ENCODE data around the gene KLHL10. TPM values are rescaled to one million over a fixed set of nuclear protein-coding genes. Genes with fewer than 3 reads are reported as not detected.

Gene KLHL10
- total RNA-seq, result 0.16 and 0.17 TPM in 2 replicates

DNA sequence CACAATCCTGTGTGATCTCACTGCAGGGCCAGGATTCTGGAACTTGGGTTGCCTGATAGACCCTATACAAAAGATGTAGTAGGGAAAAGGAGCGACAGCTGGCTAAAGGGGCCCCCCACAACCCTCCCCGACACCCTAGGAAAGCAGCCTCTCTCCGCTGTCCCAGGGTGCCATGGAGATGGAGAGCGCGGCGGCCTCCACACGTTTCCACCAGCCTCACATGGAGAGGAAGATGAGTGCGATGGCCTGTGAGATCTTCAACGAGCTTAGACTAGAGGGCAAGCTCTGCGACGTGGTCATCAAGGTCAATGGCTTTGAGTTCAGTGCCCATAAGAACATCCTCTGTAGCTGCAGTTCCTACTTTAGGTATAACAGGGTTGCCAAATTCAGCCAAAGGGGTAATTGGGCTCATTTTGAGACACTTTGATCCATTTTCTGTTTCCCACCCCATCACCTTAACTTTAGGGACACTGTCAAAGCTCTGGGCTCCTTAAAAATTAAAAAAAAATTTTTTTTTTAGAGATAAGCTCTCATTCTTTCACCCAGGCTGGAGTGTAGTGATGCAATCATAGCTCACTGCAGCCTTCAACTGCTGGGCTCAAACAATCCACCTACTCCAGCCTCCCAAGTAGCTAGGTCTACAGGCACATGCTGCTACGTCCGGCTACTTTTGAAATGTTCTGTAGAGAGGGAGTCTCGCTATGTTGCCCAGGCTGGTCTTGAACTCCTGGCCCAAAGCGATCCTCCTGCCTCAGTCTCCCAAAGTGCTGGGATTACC lies at the start of gene KLHL10:
Gene KLHL10 (plus strand): TSS at position 65 of the 778 bp plus-strand sequence. CDS start 108 bp downstream, at position 173.

DNA sequence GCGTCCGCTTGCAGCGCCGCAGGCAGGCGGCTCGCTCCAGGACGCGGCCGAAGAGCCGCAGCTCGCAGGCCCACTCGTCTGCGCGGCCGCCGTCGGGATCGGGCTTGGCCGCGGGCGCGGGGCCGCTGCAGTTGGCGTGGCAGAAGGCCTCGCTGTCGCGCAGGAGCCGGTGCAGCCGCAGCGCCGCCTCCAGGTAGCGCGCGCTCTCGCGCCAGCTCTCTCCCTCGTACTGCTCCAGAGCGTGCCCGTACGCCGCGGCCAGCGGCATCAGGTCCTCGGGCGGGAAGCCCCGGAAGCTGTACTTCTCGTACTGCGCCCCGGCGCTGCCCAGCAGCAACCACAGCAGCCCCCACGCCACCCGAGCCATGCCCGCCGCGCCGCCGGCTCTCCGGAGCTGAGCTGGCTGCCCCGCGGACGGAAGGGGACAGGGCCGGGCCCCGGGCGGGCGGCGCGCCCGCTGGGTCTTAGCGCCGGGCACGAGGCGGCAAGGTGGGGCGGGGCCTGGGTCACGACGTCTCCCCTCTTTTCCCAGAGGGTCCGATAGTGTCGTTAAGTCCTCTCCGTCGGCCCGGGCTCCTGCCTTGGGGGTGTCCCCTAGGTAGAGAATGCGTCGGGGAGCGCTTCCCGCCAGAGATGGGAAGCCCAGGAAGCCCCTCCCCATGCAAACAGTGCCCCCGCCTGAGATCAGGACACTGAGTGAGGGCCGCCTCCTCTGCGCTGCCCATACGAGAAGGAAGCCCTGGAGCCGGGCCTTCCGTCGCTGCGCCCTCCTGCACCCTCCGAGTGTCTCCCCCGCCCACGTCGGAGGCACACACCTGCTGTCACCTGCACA lies 25.9 kb upstream of the KLHL10 start, which contains the start of gene P3H4:
Gene P3H4 (minus strand): TSS at position 401 of the 832 bp plus-strand sequence. CDS start 34 bp downstream, at position 367.

DNA sequence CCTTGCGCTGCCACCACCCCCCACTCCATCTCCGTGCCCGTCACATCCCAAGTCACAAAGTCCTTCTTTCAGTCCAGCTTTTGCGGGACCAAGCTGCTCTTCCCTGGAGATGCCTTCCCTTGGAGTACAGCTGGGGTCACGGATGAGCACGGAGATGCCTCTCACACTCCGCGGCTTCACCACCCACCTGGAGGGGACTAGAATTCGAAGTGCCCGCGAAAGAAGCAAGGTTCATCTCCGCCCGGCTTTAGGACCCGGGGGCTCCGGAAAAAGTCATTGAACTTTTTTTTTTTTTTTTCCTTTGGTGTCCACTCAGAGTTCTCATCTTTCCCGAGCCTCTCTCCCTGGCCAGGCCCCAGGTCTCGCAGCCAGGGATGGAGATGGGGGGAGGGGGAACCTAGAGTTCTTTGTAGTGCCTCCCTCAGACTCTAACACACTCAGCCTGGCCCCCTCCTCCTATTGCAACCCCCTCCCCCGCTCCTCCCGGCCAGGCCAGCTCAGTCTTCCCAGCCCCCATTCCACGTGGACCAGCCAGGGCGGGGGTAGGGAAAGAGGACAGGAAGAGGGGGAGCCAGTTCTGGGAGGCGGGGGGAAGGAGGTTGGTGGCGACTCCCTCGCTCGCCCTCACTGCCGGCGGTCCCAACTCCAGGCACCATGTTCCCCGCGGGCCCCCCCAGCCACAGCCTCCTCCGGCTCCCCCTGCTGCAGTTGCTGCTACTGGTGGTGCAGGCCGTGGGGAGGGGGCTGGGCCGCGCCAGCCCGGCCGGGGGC lies 25.1 kb upstream of the KLHL10 start, which contains the start of gene FKBP10:
Gene FKBP10 (plus strand): TSS at position 624 of the 771 bp plus-strand sequence. CDS start 31 bp downstream, at position 655.

DNA sequence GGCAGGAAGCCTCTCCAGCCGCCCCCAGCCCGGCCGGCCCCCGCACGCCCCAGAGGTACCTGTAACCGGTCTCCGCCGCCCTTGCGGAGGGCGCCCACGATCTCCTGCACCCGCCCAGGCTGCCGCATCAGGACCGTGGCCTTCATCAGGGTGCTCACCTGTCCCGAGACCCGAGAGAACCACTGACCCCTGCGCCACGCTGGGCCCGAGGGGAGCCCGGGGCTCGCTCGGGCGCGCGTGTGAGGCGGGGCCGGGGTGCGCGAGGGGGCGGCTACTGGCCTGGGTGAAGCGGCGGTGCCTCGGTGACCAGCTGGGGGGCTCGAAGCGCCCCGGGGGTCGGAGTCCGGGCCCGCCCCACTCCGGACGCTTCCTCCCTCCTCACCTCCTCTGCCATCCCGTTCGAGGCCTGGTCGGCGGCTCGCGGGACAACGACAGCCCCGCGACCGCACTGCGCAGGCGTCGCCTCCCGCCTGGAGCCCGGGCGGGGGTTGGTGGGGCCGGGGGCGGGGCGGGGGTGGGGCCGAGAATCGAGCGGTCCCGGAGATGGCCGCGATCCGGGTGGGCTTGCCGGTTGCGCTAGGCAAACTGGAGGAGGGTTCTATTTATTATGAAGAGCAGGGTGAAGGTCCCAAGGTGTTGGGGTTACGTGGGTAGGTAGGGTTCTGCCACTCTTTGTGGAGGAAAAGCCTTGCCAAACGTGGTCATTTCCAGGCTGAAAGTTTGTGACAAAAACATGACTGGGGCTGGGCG lies 1.6 kb upstream of the KLHL10 start, which contains the start of gene NT5C3B:
Gene NT5C3B (minus strand): TSS at position 433 of the 750 bp plus-strand sequence. CDS start 39 bp downstream, at position 394.

DNA sequence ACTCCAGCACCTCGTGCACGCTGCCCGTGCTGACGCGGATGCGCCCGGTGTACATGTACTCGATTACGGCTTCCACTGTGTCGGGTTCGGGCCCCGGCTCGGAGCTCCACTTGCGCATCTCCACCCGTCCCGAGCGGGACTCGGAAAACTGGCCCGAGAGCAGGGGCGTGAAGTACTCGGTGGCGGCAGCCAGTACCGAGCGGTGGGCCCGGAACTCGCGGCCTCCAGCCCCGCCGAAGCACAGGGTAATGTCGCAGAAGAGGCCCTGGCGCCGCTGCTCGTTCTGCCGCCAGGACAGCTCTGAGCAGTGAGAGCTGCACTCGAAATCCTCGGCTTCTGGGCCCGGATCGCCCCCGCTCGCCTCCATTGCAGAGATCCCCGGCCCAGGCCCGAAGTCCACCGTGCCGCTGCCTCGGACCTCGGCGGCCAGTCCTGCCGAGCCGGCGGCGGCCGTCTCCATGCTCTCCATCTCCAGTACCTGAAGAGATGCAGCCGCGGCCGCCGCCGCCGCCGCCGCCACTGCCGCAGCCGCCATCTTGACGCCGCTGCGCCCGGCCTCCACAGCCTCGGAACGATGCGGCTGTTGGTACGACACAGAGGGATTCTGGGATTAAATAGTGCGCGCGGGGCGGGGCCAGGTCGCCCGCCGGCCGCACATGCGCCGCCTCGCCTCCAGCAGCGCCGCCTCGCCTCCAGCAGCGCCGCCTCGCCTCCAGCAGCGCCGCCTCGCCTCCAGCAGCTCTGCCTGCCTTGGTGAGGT lies 27.4 kb downstream of the KLHL10 start, which contains the start of gene KLHL11:
Gene KLHL11 (minus strand): TSS at position 588 of the 760 bp plus-strand sequence. CDS start 53 bp downstream, at position 535.

Other genes starting within 250 kb of the KLHL10 start
- 1.9 and 13.0 TPM in 2 replicates for gene KRT16, start 225.1 kb upstream of the KLHL10 start, total RNA-seq
- gene KRT17, start 213.2 kb upstream of the KLHL10 start, total RNA-seq, result 4.9 and 35.8 TPM in 2 replicates
- 76.3 and 112 TPM in 2 replicates for gene EIF1, start 148.9 kb upstream of the KLHL10 start, total RNA-seq
- not detected in 2 replicates for gene GAST, start 125.5 kb upstream of the KLHL10 start, total RNA-seq
- under 0.01 and 0.26 TPM in 2 replicates for gene HAP1, start 103.2 kb upstream of the KLHL10 start, total RNA-seq
- 3.0 and 9.5 TPM in 2 replicates for gene JUP, start 51.1 kb upstream of the KLHL10 start, total RNA-seq
- 44.1 and 49.2 TPM in 2 replicates for gene P3H4, start 25.9 kb upstream of the KLHL10 start, total RNA-seq
- 276 and 499 TPM in 2 replicates for gene FKBP10, start 24.8 kb upstream of the KLHL10 start, total RNA-seq
- 73.0 and 90.5 TPM in 2 replicates for gene NT5C3B, start 1.6 kb upstream of the KLHL10 start, total RNA-seq
- gene KLHL11, start 27.6 kb downstream of the KLHL10 start, total RNA-seq, result 19.5 TPM in 2 replicates
- gene ACLY, start 81.1 kb downstream of the KLHL10 start, total RNA-seq, result 107 and 119 TPM in 2 replicates
- 0.26 and 1.1 TPM in 2 replicates for gene ODAD4, start 92.8 kb downstream of the KLHL10 start, total RNA-seq
- 53.4 and 62.3 TPM in 2 replicates for gene CNP, start 129.0 kb downstream of the KLHL10 start, total RNA-seq
- gene DNAJC7, start 179.6 kb downstream of the KLHL10 start, total RNA-seq, result 71.2 and 91.3 TPM in 2 replicates
- 9.7 and 13.4 TPM in 2 replicates for gene NKIRAS2, start 182.3 kb downstream of the KLHL10 start, total RNA-seq
- gene C17orf113, start 212.8 kb downstream of the KLHL10 start, total RNA-seq, result 0.32 and 0.34 TPM in 2 replicates

Measured in bronchial smooth muscle cell (primary cell).